HFF-Myc (cell line): ENCODE results near the gene SLC35C1.
"Not testable (repeated sequence)": the region's sequence is repeated elsewhere in the genome, so short reads cannot be mapped to it uniquely, and the experiment has no call there.

Experiments
- DNase-seq: peaks from one replicate; pipeline ENCODE4 v3.0.0-alpha.2; 2011; ENCODE audit warnings: low read depth; ENCODE audit errors: extremely low read depth
- H3K4me3 ChIP-seq: replicated peaks from 2 replicates; pipeline ENCODE4 v1.5.1; 2011; ENCODE audit warnings: low read depth, mild to moderate bottlenecking, control low read depth, low read length
- CTCF ChIP-seq: IDR thresholded peaks from 2 replicates; pipeline ENCODE4 v1.5.1; 2012; ENCODE audit warnings: mild to moderate bottlenecking, low read depth, low read length, control low read depth; ENCODE audit errors: missing control alignments

The SLC35C1 gene

GRCh38 chr11:45817191-45817590 is 12.2 kb downstream of the SLC35C1 start:
- DNase-seq, result no peak
- TF ChIP-seq CTCF, result no peak
- H3K4me3 ChIP-seq, result no peak overlapping the region

GRCh38 chr11:45818961-45819605 is 14.1 kb downstream of the SLC35C1 start:
- TF ChIP-seq CTCF, result no peak
- no peak for DNase-seq
- H3K4me3 ChIP-seq, result no peak overlapping the region

GRCh38 chr11:45820211-45820857 is 15.4 kb downstream of the SLC35C1 start:
- DNase-seq, result no peak
- no peak overlapping the region for H3K4me3 ChIP-seq
- TF ChIP-seq CTCF, result no peak

GRCh38 chr11:45826492-45826891 is 21.5 kb downstream of the SLC35C1 start:
- not testable (repeated sequence) for DNase-seq, H3K4me3 ChIP-seq

GRCh38 chr11:45827123-45827522 is 22.2 kb downstream of the SLC35C1 start:
- no peak for TF ChIP-seq CTCF
- no peak for DNase-seq
- no peak overlapping the region for H3K4me3 ChIP-seq

- no peak for DNase-seq
- no peak overlapping the region for H3K4me3 ChIP-seq
- no peak for TF ChIP-seq CTCF
Measured at GRCh38 chr11:45828996-45829395, 24.0 kb downstream of the SLC35C1 start.

- no peak for DNase-seq
- no peak overlapping the region for H3K4me3 ChIP-seq
- TF ChIP-seq CTCF, result no peak
Measured at GRCh38 chr11:45830596-45830995, 25.6 kb downstream of the SLC35C1 start.
